Stimulated activated CD8-positive, alpha-beta memory T cell treated with anti-CD3 and anti-CD28 coated beads, Interleukin-2, amount 100 ng/mL, for 48 hours (primary cell): ENCODE measurements around the gene GGTA1.
"Not testable (repeated sequence)": the region's sequence is repeated elsewhere in the genome, so short reads cannot be mapped to it uniquely, and the experiment has no call there.

ENCODE experiments used
- DNase-seq, 2 donors: peaks; one replicate each; pipeline ENCODE4 v3.0.0-alpha.2; 2020; ENCODE audit warnings: low read depth in 2 of 2

Gene GGTA1

GRCh38 chr9:121458449-121458848, 41.2 kb downstream of the GGTA1 start:
- DNase-seq, result not testable (repeated sequence)

DNA sequence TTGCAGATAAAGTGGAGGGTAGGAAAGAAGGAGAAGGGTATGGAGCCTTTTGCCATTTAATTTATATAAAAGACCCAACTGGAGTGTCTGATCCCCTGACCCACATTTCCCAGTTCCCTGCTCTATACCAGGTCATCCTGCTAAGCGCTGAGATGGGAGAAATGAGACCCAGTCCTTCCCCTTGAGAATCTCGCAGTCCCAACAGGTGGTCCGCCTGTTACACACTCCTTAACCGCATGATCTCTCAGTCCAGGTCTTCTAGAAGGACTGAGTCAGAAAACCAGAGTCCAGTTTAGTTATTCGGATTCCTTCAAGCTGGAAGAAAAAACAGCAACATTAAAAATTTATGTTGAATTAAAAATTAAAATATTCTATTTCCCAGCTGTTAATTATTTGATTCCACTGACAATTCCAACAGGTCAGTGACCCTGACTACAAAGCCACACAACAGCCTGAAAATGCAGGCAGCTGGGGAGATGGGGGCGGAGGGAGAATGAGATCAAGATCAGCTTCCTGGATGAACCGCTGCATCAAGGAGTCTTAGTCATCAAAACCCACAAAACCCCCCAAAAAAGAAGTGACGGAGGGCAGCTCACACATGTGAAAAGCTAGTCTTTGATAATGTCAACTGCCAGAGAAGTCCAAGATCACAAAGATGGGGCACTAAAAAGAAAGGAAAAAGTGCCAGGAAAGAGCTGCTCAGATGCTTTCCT, 44.0 kb downstream of the GGTA1 start:
- peak; percentile 33 to 39 for DNase-seq

DNA sequence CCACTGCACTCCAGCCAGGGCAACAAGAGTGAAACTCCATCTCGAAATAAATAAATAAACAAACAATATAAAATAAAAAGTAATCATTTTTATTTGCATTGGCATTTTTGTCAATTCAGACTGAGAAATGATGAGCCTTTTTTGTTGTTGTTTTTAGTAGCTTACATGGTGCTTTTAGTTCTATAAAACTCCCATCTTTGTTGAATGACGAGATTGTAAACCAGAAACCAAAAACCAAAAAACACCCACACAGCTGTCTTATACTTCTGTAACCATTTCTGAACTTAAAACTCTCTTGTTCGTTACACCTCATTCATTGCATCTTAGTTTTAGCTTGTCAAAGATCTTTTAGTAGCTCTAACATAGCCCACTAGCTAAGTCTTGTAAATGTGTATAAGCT, 44.7 kb downstream of the GGTA1 start:
- DNase-seq, result no peak

GRCh38 chr9:121453232-121453892, 46.3 kb downstream of the GGTA1 start:
- no peak for DNase-seq

GRCh38 chr9:121452085-121452484, 47.6 kb downstream of the GGTA1 start:
- DNase-seq, result no peak

DNA sequence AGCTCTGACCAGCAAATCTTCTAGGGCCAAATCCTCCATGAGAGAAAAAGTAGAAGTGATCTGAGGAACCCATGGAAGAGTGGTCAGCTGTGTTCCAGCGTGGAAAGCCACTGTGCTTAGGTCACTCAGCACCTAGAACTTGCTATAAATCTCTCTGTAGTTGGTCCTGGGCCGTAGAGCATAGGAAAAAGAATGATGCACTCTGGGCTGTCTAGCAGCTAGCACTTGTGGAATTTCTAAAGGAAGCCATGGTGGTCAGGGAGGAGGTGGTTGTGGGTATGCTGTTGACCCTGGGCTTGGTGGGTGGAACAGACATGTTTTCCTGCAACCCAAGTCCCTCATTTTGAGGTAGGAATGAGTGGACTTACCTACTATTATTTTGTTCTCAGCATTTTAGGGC, 48.1 kb downstream of the GGTA1 start:
- no peak for DNase-seq

DNA sequence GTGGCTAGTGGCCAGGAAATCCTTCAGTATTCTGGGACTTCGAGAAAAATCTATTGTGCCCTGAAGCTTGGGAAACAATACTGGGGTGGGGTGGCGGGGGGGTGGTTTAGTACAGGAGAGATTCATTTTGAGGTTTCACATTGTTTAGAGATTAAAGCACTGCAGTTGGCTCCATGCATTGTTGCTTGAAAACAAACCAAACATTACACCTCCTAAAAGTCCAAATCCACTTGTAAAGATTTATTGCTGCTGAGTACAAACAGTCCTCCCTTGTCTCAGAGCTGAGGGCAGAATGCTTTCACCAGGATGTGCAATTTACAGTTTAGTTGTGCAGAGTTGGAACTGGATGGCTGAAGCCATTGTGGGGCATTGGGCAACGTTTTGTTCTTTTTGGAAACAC, 49.4 kb downstream of the GGTA1 start:
- DNase-seq, result no peak

DNA sequence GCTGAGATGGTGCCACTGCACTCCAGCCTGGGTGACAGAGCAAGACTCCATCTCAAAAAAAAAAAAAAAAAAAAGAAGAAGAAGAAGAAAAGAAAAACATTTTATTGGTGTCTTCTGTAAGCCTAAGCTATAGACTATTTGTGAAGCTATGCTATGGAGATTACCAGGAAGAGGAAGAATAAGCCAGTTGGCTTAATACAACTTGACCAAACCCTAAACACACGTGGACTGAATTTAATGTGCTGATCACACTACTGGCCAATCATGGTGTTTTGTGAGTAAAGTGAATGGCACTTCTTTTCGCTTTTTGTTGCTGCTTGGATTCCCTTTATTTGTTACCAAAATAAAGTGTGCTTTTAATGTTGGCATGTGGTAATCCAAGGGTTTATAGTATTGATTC, 49.9 kb downstream of the GGTA1 start:
- no peak for DNase-seq

GRCh38 chr9:121447321-121447834, 52.3 kb downstream of the GGTA1 start:
- no peak for DNase-seq

DNA sequence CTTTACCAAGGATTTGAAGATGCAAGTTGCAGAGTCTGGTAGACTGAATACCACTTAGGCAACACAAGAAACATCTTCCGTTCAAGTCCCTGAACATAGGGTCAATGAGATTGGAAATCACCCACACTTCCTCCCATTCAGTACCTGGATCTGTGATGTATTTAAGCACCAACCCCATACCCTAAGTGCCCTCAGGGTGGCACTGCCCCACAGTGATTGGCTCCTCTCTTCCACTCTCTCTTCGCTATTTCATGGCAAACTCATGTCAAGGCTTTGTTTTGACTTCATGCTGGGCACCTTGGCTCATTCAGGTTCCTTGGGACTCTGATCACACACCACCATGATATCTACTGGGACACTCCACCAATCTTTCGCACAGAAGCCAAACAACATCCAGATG, 53.7 kb downstream of the GGTA1 start:
- peak in 1 of 2 donors; percentile 3 for DNase-seq

DNA sequence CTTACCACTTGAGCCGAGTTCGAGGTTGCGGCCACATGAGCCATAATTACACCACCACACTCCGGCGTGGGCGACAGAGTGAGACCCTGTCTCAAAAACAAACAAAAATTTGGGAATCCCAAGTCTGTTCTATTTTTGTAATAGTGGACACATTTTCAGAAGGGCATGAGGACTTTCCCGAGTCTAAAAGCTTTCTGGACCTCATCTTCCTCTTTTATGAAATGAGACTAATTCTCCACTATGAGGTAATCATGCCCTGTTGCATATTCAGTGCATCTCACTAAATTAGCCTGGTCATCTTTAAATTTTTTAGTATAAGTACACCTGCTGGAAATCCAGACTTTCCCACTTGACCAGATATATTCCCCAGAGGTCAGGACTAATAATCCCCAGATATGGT, 55.7 kb downstream of the GGTA1 start:
- DNase-seq, result no peak

DNA sequence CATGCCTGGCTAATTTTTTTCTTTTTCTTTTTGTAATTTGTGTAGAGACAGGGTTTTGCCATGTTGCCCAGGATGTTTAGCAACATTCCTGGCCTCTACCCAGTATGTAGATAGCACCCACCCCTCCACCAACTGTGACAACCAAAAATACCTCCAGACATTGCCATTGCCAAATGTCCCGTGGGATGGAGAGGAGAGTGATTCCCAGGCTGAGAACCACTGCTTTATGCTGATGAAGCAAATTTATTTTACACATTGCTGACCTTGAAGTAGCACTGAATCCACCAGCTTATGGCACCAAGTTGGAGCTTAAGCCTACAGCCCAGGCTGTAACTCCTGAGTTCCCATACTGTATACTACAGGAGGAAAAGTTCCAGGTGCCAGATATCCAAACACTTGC, 58.5 kb downstream of the GGTA1 start:
- DNase-seq, result no peak

DNA sequence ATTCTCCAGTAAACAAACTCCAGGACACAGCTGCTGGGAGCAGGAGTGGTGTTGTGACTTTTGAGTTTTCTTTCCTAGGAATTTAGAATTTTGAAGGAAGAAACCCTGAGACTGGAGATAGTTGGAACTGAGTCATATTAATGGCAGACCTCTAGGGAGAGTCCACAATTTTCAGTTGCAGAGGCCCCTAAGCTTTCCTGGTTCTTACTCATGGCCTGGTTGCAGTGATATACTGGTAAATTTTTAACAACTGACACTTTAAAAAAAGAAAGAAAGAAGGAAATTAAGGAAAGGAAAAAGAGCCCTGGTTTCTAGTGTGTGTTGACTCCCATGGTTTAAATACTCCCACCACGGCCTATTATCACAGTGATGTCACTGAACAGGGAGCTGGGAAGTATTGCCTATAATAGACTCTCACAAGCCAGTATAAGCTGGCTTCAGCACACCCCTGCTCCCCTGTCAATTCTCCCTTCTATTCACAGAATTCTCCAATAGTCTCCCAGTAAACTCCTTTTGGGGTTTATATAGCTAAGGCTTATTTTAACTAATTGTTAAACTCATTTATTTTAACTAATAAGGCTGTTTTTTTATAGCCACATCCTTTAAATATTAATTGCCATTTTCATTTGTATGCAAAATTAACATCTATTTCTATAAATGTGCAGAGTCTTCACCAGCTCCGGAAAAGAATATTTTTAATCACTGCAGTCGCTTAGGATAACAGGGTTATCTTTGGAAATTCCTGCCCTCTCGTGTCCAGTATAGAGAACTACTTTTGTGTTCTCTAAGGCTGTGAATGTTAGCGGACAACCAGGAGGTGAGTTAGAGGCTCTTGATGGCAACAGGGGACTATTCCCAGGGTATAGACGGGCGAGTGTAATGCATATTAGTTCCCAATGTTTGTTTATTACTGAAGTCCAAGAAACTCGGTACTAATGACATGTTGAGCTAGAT, 59.7 kb downstream of the GGTA1 start:
- no peak for DNase-seq

DNA sequence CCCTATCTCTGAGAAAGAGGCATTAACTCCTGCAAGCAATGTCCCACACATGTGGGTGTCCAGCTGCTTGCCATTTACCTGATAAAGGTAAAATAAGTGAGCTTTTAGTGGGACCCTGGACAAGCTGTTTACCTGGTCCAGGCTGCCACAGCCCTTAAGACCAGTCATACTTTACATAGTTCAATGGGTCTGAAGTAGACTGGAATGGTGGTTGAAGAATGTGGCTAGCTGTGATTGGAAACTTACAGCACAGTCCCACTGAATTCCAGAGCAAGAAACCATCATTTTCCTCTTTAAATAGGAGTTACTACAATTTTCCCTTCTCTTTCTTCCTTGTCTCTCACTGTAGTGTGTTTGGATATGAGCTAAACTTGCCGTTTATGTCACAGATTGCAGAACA, 60.6 kb downstream of the GGTA1 start:
- no peak for DNase-seq

- DNase-seq, result no peak
These were observed 61.8 kb downstream of the GGTA1 start for GRCh38 chr9:121437891-121438290.

DNA sequence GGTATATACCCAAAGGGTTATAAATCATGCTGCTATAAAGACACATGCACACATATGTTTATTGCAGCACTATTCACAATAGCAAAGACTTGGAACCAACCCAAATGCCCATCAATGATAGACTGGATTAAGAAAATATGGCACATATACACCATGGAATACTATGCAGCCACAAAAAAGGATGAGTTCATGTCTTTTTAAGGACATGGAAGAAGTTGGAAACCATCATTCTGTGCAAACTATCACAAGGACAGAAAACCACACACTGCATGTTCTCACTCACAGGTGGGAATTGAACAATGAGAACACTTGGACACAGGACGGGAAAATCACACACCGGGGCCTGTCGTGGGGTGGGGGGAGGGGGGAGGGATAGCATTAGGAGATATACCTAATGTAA, 62.6 kb downstream of the GGTA1 start:
- not testable (repeated sequence) for DNase-seq

DNA sequence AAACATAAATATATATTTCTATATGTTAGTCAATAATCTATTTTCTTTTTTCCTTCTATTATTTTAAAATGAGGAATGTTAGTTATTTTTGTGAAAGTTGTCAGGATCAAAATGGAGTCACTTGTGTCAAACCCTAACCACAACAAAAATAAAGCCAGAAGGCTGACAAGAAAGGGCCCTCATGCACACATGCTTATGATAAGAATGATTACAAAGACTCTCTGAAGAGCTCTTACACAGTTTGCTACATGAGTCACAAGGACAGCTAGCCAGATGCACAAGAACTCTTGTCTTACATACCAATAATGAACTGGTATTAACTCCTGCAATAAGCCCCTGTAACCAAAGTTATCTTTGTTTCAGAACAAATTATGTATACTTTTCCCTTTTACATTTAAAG, 64.7 kb downstream of the GGTA1 start:
- no peak for DNase-seq

DNA sequence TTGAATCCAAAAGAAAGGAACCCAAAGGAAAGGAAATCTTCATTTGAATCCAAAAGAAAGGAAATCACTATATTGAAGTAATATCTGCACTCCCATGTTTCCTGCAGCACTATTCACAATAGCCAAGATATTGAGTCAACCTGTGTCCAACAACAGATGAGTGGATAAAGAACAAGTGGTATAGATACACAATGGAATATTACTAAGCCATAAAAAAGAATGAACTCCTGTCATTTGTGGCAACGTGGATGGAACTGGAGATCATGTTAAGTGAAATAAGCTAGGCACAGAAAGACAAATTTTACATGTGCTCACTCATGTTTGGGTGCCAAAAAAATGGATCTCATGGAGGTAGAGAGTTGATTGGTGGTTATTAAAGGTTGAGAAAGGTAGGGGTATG, 71.7 kb downstream of the GGTA1 start:
- DNase-seq, result no peak

DNA sequence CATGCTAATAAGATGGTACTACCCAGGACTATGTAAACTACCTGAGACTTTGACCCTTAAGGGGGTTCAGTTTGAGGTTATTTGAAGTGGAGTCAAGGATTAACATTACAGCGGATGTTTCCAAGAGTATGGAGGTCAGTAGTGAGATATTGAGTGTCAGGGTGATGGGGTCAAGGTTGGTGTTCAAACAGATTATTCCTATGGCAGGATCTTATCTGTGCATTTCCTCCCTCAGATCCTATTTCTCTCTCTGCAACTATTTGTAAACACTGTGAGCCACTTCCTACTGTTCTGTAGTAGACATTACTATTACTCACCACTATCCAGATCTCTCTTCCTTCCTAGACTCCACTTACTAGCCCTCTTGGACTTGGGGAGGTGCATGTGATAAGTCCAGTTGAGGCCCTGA, 75.6 kb downstream of the GGTA1 start:
- DNase-seq, result no peak

GRCh38 chr9:121411993-121412392, 87.7 kb downstream of the GGTA1 start:
- no peak for DNase-seq

DNA sequence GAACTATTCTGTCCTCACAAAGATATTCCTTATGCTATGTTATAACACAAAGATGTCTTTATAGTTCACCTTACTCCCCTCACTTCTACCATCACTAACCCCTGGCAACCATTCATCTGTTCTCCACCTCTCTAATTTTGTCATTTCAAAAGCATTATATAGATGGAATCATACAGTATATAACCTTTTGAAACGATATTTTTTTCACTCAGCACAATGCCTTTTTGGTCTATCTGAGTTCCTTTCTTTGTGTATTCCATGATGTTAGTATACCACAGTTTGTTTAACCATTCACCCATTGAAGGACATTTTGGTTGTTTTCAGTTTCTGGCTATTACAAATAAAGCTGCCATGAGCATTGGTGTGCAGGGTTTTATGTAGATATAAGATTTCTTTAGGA, 93.7 kb downstream of the GGTA1 start:
- no peak for DNase-seq
